HepG2 (cell line): ENCODE data around the gene FKBP8. TPM values are rescaled to one million over a fixed set of nuclear protein-coding genes. Genes with fewer than 3 reads are reported as not detected.

Experiments
- ARNTL ChIP-seq: sonication (generic); formaldehyde crosslinking; IDR thresholded peaks from 2 replicates; pipeline ENCODE4 v1.4.0; 2020; ENCODE audit warnings: mild to moderate bottlenecking, missing genetic modification reagents
- DR1 ChIP-seq: sonication (generic); formaldehyde crosslinking; IDR thresholded peaks from 2 replicates; pipeline ENCODE4 v1.8.0; 2021; ENCODE audit warnings: mild to moderate bottlenecking, missing genetic modification reagents, inconsistent platforms
- GTF3A ChIP-seq: sonication (generic); formaldehyde crosslinking; conservative IDR thresholded peaks from 2 replicates; pipeline ENCODE4 v1.4.0; 2020; ENCODE audit warnings: mild to moderate bottlenecking, missing genetic modification reagents
- KAT2B ChIP-seq: fragments of 150-350 bp; IDR thresholded peaks from 2 replicates; pipeline ENCODE4 v1.6.1; 2014; ENCODE audit warnings: low read depth, low read length, borderline replicate concordance
- KAT7 ChIP-seq: IDR thresholded peaks from 2 replicates; pipeline ENCODE4 v1.6.1; 2018; ENCODE audit warnings: borderline replicate concordance, missing compliant biosample characterization
- MTF2 ChIP-seq: sonication (generic); formaldehyde crosslinking; IDR thresholded peaks from 2 replicates; pipeline ENCODE4 v1.5.0; 2020; ENCODE audit warnings: missing genetic modification reagents, borderline replicate concordance
- NCOR1 ChIP-seq: fragments of 200-600 bp; sonication (generic); IDR thresholded peaks from 2 replicates; pipeline ENCODE4 v1.7.0; 2017; ENCODE audit warnings: antibody characterized with exemption, low read length, borderline replicate concordance
- NPAS2 ChIP-seq: sonication (generic); formaldehyde crosslinking; IDR thresholded peaks from 2 replicates; pipeline ENCODE4 v1.8.0; 2022; ENCODE audit warnings: mild to moderate bottlenecking, missing genetic modification reagents, borderline replicate concordance
- RBFOX2 ChIP-seq: fragments of 200-400 bp; formaldehyde crosslinking; IDR thresholded peaks from 2 replicates; pipeline ENCODE4 v1.6.1; 2017; ENCODE audit warnings: low read depth, mild to moderate bottlenecking, low read length
- SOX6 ChIP-seq, 2 experiments: fragments of 450-650 bp in 1 of 2; sonication (generic) in 1 of 2; formaldehyde crosslinking in 1 of 2; IDR thresholded peaks; 2 replicates each; pipeline versions ENCODE4 v1.4.0 to v1.6.1; 2017 to 2020; ENCODE audit warnings: antibody characterized with exemption in 1 of 2, mild to moderate bottlenecking in 1 of 2, missing genetic modification reagents in 1 of 2
- ZBTB8A ChIP-seq: sonication (generic); formaldehyde crosslinking; IDR thresholded peaks from 2 replicates; pipeline ENCODE4 v1.4.0; 2020; ENCODE audit warnings: mild to moderate bottlenecking, low read depth, missing genetic modification reagents, borderline replicate concordance
- ZMAT3 ChIP-seq: sonication (generic); formaldehyde crosslinking; conservative IDR thresholded peaks from 2 replicates; pipeline ENCODE4 v1.7.0; 2021; ENCODE audit warnings: missing genetic modification reagents
- ZNF205 ChIP-seq: IDR thresholded peaks from 2 replicates; pipeline ENCODE4 v1.6.1; 2018; ENCODE audit warnings: missing biosample characterization, missing genetic modification reagents
- ZNF331 ChIP-seq: sonication (generic); formaldehyde crosslinking; IDR thresholded peaks from 2 replicates; pipeline ENCODE4 v1.4.0; 2020; ENCODE audit warnings: missing genetic modification reagents
- ZNF672 ChIP-seq: sonication (generic); formaldehyde crosslinking; IDR thresholded peaks from 2 replicates; pipeline ENCODE4 v1.8.1; 2022; ENCODE audit warnings: missing genetic modification reagents
- ZNF780A ChIP-seq: sonication (generic); formaldehyde crosslinking; IDR thresholded peaks from 2 replicates; pipeline ENCODE4 v1.8.0; 2022; ENCODE audit warnings: mild to moderate bottlenecking, missing genetic modification reagents, moderate library complexity
- ZSCAN12 ChIP-seq: sonication (generic); formaldehyde crosslinking; IDR thresholded peaks from 2 replicates; pipeline ENCODE4 v1.9.0; 2021; ENCODE audit warnings: mild to moderate bottlenecking, missing genetic modification reagents
- polyA plus RNA-seq, 8 experiments: library from polyadenylated mRNA; depleted of rRNA in 3 of 8; stranded (reverse) in 7 of 8; unstranded in 1 of 8; fragments of >200 nt; fragmentation: Illumina TruSeq in 4 of 8; extraction: Trizol in 4 of 8; gene quantifications; 2 replicates each; pipeline versions ENCODE4 v1.2.1 to v1.2.3, GENCODE V29; 2011 to 2016; ENCODE audit warnings: low read depth in 4 of 8, missing spikeins in 1 of 8, mixed read lengths in 1 of 8; ENCODE audit not compliant: insufficient read depth in 1 of 8
- total RNA-seq, 5 experiments: library from RNA; depleted of rRNA; stranded (reverse); fragments of >200 nt; fragmentation: Illumina TruSeq; extraction: Trizol; gene quantifications; 2 replicates each; pipeline ENCODE4 v1.2.3, GENCODE V29; 2016; ENCODE audit warnings: low read depth in 1 of 5
- TF ChIP-seq, protein P1 (sequence below): sonication (generic); formaldehyde crosslinking; IDR thresholded peaks from 2 replicates; pipeline ENCODE4 v1.8.1; 2023; ENCODE audit warnings: missing genetic modification reagents, inconsistent platforms, borderline replicate concordance
- TF ChIP-seq, protein P2 (sequence below): sonication (generic); formaldehyde crosslinking; IDR thresholded peaks from 2 replicates; pipeline ENCODE4 v1.4.0; 2020; ENCODE audit warnings: mild to moderate bottlenecking, missing genetic modification reagents, borderline replicate concordance
- TF ChIP-seq, protein P3 (sequence below): sonication (generic); formaldehyde crosslinking; IDR thresholded peaks from 2 replicates; pipeline ENCODE4 v1.8.0; 2022; ENCODE audit warnings: missing genetic modification reagents, low read depth, mild to moderate bottlenecking, borderline replicate concordance
- TF ChIP-seq, protein P4 (sequence below): IDR thresholded peaks from 2 replicates; pipeline ENCODE4 v1.6.1; 2016; ENCODE audit warnings: missing compliant biosample characterization, missing genetic modification reagents, borderline replicate concordance

The FKBP8 gene
- total and polyA plus RNA-seq, 2 of the 13 experiments (the other 11 are each of a cell fraction or from before 2014, with no cell fraction given): 81.7 to 93.9 TPM

DNA sequence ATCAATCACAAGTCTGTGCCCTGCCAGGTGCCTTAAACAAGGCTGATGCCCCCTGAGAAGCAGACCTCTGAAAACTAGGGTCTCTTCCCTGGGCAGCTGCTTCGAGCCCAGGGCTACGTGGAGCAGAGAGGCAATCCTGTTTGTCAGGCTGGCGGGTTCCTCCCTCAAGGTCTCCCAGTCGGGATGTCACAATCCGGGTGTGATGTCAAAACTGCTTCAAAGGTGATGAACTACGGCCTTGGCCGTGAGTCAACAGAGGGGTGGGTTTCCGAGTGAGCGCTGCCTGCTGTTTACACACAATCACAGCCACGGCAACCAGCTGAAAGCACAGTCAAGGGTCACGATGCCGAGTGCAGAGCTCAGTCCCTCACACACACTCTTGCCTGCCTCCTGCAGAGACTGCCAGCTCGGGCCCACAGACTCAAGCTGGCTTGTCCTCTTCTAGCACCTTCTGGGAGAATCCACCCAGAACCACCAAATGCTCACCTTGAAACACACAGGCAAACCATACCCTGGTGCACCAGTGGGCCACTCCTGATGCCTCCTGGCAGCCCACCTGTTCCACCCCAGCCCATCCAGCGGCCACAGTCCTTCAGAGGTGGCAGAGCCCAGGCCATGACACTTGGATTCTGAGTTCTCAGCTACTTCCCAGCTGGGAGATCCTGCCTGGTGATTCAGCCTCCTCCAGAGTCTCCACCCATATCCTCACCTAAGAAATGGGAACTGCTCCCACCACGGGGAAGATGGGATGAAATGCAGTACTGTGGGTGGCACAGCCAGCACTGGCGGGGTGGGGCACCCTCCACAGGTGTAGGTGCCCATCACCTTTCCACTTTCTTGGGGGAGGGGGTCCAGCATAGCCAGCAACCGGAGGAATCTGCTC lies 28.3 kb downstream of the FKBP8 start (continued):
- TF ChIP-seq, protein P1, sequence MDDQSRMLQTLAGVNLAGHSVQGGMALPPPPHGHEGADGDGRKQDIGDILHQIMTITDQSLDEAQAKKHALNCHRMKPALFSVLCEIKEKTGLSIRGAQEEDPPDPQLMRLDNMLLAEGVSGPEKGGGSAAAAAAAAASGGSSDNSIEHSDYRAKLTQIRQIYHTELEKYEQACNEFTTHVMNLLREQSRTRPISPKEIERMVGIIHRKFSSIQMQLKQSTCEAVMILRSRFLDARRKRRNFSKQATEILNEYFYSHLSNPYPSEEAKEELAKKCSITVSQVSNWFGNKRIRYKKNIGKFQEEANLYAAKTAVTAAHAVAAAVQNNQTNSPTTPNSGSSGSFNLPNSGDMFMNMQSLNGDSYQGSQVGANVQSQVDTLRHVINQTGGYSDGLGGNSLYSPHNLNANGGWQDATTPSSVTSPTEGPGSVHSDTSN (CRISPR knock-in tag): no peak
- TF ChIP-seq, protein P2, sequence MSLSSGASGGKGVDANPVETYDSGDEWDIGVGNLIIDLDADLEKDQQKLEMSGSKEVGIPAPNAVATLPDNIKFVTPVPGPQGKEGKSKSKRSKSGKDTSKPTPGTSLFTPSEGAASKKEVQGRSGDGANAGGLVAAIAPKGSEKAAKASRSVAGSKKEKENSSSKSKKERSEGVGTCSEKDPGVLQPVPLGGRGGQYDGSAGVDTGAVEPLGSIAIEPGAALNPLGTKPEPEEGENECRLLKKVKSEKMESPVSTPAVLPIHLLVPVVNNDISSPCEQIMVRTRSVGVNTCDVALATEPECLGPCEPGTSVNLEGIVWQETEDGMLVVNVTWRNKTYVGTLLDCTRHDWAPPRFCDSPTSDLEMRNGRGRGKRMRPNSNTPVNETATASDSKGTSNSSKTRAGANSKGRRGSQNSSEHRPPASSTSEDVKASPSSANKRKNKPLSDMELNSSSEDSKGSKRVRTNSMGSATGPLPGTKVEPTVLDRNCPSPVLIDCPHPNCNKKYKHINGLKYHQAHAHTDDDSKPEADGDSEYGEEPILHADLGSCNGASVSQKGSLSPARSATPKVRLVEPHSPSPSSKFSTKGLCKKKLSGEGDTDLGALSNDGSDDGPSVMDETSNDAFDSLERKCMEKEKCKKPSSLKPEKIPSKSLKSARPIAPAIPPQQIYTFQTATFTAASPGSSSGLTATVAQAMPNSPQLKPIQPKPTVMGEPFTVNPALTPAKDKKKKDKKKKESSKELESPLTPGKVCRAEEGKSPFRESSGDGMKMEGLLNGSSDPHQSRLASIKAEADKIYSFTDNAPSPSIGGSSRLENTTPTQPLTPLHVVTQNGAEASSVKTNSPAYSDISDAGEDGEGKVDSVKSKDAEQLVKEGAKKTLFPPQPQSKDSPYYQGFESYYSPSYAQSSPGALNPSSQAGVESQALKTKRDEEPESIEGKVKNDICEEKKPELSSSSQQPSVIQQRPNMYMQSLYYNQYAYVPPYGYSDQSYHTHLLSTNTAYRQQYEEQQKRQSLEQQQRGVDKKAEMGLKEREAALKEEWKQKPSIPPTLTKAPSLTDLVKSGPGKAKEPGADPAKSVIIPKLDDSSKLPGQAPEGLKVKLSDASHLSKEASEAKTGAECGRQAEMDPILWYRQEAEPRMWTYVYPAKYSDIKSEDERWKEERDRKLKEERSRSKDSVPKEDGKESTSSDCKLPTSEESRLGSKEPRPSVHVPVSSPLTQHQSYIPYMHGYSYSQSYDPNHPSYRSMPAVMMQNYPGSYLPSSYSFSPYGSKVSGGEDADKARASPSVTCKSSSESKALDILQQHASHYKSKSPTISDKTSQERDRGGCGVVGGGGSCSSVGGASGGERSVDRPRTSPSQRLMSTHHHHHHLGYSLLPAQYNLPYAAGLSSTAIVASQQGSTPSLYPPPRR (CRISPR knock-in tag): peak; percentile 99
- TF ChIP-seq KAT7 (CRISPR knock-in tag) (peak; percentile 89; the same call in 1 of the 2 replicates), SOX6 (IDR thresholded peaks at IDR 0.05) (no peak), SOX6 (CRISPR knock-in tag; IDR thresholded peaks at IDR 0.05) (peak; percentile 97), ZNF205 (CRISPR knock-in tag) (peak; percentile 98), GTF3A (CRISPR knock-in tag) (0 out of 2 replicates have a peak, but pooled peaks have one; percentile 51), ZBTB8A (CRISPR knock-in tag) (no peak), ARNTL (CRISPR knock-in tag) (peak; percentile 93), ZSCAN12 (CRISPR knock-in tag) (no peak), DR1 (CRISPR knock-in tag) (peak; percentile 52; the same call in 1 of the 2 replicates), ZMAT3 (peak; percentile 93; the same call in 1 of the 2 replicates), NPAS2 (CRISPR knock-in tag) (no peak), NCOR1 (peak; percentile 96; the same call in 1 of the 2 replicates), KAT2B (no peak), ZNF331 (CRISPR knock-in tag) (peak; percentile 99), ZNF780A (0 out of 2 replicates have a peak, but pooled peaks have one; percentile 34), ZNF672 (no peak), RBFOX2 (no peak), MTF2 (CRISPR knock-in tag) (0 out of 2 replicates have a peak, but pooled peaks have one; percentile 74)
- TF ChIP-seq, protein P3, sequence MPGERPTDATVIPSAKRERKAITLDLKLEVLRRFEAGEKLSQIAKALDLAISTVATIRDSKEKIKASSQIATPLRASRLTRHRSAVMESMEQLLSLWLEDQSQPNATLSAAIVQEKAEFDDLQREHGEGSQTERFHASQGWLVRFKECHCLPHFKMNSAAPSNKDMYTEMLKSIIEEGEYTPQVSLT: no peak
- TF ChIP-seq, protein P4, sequence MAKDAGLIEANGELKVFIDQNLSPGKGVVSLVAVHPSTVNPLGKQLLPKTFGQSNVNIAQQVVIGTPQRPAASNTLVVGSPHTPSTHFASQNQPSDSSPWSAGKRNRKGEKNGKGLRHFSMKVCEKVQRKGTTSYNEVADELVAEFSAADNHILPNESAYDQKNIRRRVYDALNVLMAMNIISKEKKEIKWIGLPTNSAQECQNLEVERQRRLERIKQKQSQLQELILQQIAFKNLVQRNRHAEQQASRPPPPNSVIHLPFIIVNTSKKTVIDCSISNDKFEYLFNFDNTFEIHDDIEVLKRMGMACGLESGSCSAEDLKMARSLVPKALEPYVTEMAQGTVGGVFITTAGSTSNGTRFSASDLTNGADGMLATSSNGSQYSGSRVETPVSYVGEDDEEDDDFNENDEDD (CRISPR knock-in tag): peak; percentile 87
